Measurements from ENCODE around the gene KCNQ2.

DNA sequence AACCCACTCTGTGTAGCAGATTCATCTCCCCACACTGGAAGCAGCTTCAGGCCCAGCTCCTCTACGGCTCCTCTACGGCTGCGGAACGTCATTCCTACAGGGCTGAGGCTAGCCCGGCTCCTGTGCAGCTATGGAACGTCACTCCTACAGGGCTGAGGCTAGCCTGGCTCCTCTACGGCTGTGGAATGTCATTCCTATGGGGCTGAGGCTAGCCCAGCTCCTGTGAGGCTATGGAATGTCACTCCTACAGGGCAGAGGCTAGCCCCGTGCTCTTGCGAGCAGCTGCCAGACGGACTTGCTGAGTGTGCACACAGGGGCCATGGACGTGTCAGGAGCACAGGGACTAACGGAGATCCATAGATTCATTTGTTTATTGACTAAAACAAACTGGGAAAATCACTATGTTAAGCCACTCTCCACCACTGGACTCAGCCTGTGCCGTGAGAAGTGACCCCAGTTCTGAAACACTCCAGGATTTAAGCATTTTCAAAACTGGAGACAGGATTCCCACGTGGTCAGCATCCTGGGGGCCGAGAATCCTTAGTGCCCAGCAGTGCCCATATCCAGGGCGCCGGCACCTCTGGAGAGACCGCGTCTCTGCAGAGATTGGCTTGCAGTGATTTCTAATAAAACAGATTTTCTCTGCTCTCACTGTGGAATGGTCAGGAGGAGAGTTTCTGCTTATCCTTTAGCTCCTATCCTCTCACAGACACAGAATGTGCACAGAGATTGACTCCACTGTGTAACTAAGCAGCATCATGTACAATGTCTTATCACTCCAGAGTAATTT lies 5.0 kb downstream of the KCNQ2 start:
- TF ChIP-seq, protein P1, sequence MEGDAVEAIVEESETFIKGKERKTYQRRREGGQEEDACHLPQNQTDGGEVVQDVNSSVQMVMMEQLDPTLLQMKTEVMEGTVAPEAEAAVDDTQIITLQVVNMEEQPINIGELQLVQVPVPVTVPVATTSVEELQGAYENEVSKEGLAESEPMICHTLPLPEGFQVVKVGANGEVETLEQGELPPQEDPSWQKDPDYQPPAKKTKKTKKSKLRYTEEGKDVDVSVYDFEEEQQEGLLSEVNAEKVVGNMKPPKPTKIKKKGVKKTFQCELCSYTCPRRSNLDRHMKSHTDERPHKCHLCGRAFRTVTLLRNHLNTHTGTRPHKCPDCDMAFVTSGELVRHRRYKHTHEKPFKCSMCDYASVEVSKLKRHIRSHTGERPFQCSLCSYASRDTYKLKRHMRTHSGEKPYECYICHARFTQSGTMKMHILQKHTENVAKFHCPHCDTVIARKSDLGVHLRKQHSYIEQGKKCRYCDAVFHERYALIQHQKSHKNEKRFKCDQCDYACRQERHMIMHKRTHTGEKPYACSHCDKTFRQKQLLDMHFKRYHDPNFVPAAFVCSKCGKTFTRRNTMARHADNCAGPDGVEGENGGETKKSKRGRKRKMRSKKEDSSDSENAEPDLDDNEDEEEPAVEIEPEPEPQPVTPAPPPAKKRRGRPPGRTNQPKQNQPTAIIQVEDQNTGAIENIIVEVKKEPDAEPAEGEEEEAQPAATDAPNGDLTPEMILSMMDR (IDR thresholded peaks at IDR 0.05): no peak
- TF ChIP-seq POLR2A (IDR thresholded peaks at IDR 0.05) (no peak), EP300 (IDR thresholded peaks at IDR 0.05) (no peak)

Measured in ovary (tissue), 3 donors.